Endometrial microvascular endothelial cells (primary cell): ENCODE data around the gene TSEN34. TPM values are rescaled to one million over a fixed set of nuclear protein-coding genes. Genes with fewer than 3 reads are reported as not detected.
"Not testable (repeated sequence)": the region's sequence is repeated elsewhere in the genome, so short reads cannot be mapped to it uniquely, and the experiment has no call there.

Experiments
- in situ Hi-C: cut with HindIII; loops from 2 replicates; pipeline ENCODE4 v1.10.0; 2017; ENCODE audit warnings: low sequenced_read_pairs, low pct_unique_long_range_greater_than_20kb; ENCODE audit errors: inconsistent ontology term
- total RNA-seq: library from RNA; depleted of rRNA; stranded (reverse); fragments of >200 nt; gene quantifications from one replicate; pipeline ENCODE4 v1.2.3, GENCODE V29; 2015; ENCODE audit errors: inconsistent ontology term

Gene TSEN34
- total RNA-seq, 1 donor from 2014 or later: 77.5 TPM

GRCh38 chr19:54159352-54160181, 31.5 kb upstream of the TSEN34 start, which contains the start of gene LENG1:
Gene LENG1, minus strand, starts transcription at chr19:54159721. Its CDS starts 26 bp downstream, at chr19:54159695.
- in situ Hi-C loops: no loop called here

GRCh38 chr19:54160182-54160811, 30.8 kb upstream of the TSEN34 start:
- in situ Hi-C loops: no loop called here

- in situ Hi-C loops: no loop called here
These were observed 30.3 kb upstream of the TSEN34 start for GRCh38 chr19:54160854-54161253.

- in situ Hi-C loops: no loop called here
These were observed 28.8 kb upstream of the TSEN34 start for GRCh38 chr19:54162241-54162805.

GRCh38 chr19:54162884-54163283, 28.2 kb upstream of the TSEN34 start:
- in situ Hi-C loops: no loop called here

GRCh38 chr19:54164369-54165068, 26.6 kb upstream of the TSEN34 start:
- in situ Hi-C loops: no loop called here

- in situ Hi-C loops: no loop called here
These were observed 25.9 kb upstream of the TSEN34 start for GRCh38 chr19:54165222-54165621.

- in situ Hi-C loops: no loop called here
These were observed 22.8 kb upstream of the TSEN34 start for GRCh38 chr19:54168174-54168917.

- in situ Hi-C loops: no loop called here
These were observed 21.9 kb upstream of the TSEN34 start for GRCh38 chr19:54169149-54169740.

- in situ Hi-C loops: not testable (repeated sequence)
These were observed 19.2 kb upstream of the TSEN34 start for GRCh38 chr19:54171736-54172431.

GRCh38 chr19:54172471-54173358, 18.4 kb upstream of the TSEN34 start, which contains the start of gene TMC4:
Gene TMC4, minus strand, starts transcription at chr19:54173160. Its CDS starts 43 bp downstream, at chr19:54173117.
- in situ Hi-C loops: no loop called here

GRCh38 chr19:54173359-54173699, 17.8 kb upstream of the TSEN34 start:
- in situ Hi-C loops: no loop called here

GRCh38 chr19:54173951-54174834, 16.9 kb upstream of the TSEN34 start:
- in situ Hi-C loops: no loop called here

GRCh38 chr19:54178581-54179261, 12.4 kb upstream of the TSEN34 start:
- in situ Hi-C loops: no loop called here

- in situ Hi-C loops: no loop called here
These were observed 11.8 kb upstream of the TSEN34 start for GRCh38 chr19:54179262-54179852.
